ENCODE measurements around the gene PIM3.

The PIM3 gene

DNA sequence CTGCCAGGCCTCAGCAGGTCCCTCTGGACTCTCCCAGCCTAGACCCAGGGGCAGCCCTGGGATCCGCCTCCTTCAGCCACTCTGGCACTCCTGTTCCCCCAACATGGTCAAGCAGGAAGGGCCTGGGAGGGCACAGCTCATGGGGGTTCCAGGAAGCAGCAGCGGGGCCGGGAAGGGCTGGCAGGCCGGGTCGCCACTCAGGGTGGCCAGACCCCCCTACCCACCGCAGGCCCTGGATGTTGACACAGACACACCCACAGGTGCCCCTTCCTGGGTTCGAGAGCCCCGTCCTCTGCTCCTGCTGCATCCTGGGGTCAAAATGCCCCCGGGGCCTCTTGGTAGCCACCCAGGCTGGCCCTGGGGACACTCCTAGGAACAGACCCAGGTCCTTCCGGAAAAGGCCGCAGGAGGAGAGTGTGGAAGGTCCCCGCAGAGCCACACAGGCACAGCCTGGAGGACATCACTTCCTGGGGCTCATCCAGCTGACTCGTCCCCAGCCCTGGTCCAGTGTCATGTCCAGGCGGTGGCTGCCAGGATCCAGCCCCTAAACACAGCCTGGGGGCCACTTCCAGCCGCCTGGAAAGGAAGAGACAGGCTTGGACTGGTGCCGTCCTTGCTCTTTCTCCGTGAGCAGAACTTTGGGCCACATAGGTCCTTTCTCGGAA, 6.8 kb upstream of the PIM3 start:
- Histone ChIP-seq H3K4me3 (ENCODE audit: insufficient read depth in 1 of 2, low read depth in 1 of 2, low read length in 2 of 2) (no peak overlapping the region), H3K36me3 (ENCODE audit: control insufficient read depth in 1 of 2, insufficient read depth in 2 of 2, low read depth in 1 of 2, low read length in 2 of 2) (no peaks in the 10 kb centered on the region), H2AK5ac (ENCODE audit: low read length, severe bottlenecking) (peak overlapping the region; percentile 98), H4K8ac (ENCODE audit: low read length) (no peak overlapping the region), H3K9ac (ENCODE audit: low read length) (no peak overlapping the region), H3K18ac (ENCODE audit: low read depth in 1 of 2, low read length in 2 of 2) (peak overlapping the region; percentile 25 to 49), H3K4me1 (ENCODE audit: control insufficient read depth, insufficient read depth, low read depth, low read length) (peaks cover 48% of the 10 kb centered on the region), H3K14ac (ENCODE audit: low read length in 2 of 2) (peak overlapping the region in 1 of 2 experiments; percentile 21), H4K91ac (ENCODE audit: low read length) (peak overlapping the region; percentile 57), H2BK5ac (ENCODE audit: low read depth, low read length, poor library complexity, severe bottlenecking) (no peak overlapping the region), H2BK120ac (ENCODE audit: low read depth, low read length) (peak overlapping the region; percentile 9), H3K23ac (ENCODE audit: low read length in 2 of 2) (no peak overlapping the region), H3K27me3 (ENCODE audit: control insufficient read depth in 1 of 2, insufficient read depth in 1 of 2, low read length in 2 of 2) (no peaks in the 10 kb centered on the region), H2BK12ac (ENCODE audit: low read length in 2 of 2) (peak overlapping the region in 1 of 2 experiments; percentile 70), H3K9me3 (ENCODE audit: control insufficient read depth, low read length) (no peaks in the 10 kb centered on the region), H3K79me1 (replicated peaks; ENCODE audit: low read length, poor library complexity, severe bottlenecking) (no peaks in the 10 kb centered on the region), H2AFZ (ENCODE audit: low read depth, low read length) (no peak overlapping the region), H3K4ac (ENCODE audit: low read depth in 1 of 2, low read length in 2 of 2) (peak overlapping the region in 1 of 2 experiments; percentile 42), H3K4me2 (ENCODE audit: low read length, poor library complexity, severe bottlenecking) (no peak overlapping the region), H3K27ac (ENCODE audit: low read length, poor library complexity, severe bottlenecking) (no peak overlapping the region), H2BK15ac (ENCODE audit: low read depth, poor library complexity, severe bottlenecking) (peak overlapping the region; percentile 96)
- DNase-seq, result no peak
- WGBS, result 86% methylated on average over 18 of the region's 18 CpGs

DNA sequence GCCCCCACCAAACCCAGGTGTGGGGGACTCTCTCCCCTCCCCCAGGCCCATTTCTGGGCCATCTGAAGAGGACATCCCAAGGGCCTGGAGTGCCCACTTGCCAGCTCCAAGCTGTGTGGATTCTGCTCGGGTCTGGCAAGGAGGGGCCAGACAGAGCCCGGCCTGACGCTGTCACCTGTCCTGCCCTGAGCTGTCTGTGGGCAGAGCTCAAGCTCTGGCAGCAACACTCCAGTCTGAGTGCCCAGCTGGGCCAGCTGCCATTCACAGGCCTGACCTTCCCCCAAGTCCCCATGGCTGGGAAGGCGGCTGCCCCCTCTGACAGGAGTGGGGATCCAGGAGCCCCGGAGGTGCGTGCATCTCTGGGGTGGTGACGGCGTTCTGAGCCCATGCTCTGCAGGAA, 6.2 kb upstream of the PIM3 start:
- H3K27ac ChIP-seq (ENCODE audit: low read length, poor library complexity, severe bottlenecking), result no peak overlapping the region
- no peaks in the 10 kb centered on the region for H3K27me3 ChIP-seq (ENCODE audit: control insufficient read depth in 1 of 2, insufficient read depth in 1 of 2, low read length in 2 of 2)
- no peak overlapping the region for H2BK120ac ChIP-seq (ENCODE audit: low read depth, low read length)
- H3K14ac ChIP-seq (ENCODE audit: low read length in 2 of 2), result peak overlapping the region in 1 of 2 experiments; percentile 39
- H3K79me1 ChIP-seq (replicated peaks; ENCODE audit: low read length, poor library complexity, severe bottlenecking), result no peaks in the 10 kb centered on the region
- no peak for DNase-seq
- H3K23ac ChIP-seq (ENCODE audit: low read length in 2 of 2), result no peak overlapping the region
- no peak overlapping the region for H3K4me3 ChIP-seq (ENCODE audit: insufficient read depth in 1 of 2, low read depth in 1 of 2, low read length in 2 of 2)
- peak overlapping the region; percentile 60 for H4K91ac ChIP-seq (ENCODE audit: low read length)
- no peak overlapping the region for H4K8ac ChIP-seq (ENCODE audit: low read length)
- no peak overlapping the region for H3K9ac ChIP-seq (ENCODE audit: low read length)
- H3K9me3 ChIP-seq (ENCODE audit: control insufficient read depth, low read length), result no peaks in the 10 kb centered on the region
- no peaks in the 10 kb centered on the region for H3K36me3 ChIP-seq (ENCODE audit: control insufficient read depth in 1 of 2, insufficient read depth in 2 of 2, low read depth in 1 of 2, low read length in 2 of 2)
- no peak overlapping the region for H2AFZ ChIP-seq (ENCODE audit: low read depth, low read length)
- peak overlapping the region; percentile 96 for H2BK15ac ChIP-seq (ENCODE audit: low read depth, poor library complexity, severe bottlenecking)
- WGBS, result 89% methylated on average over 8 of the region's 8 CpGs
- no peak overlapping the region for H3K4me2 ChIP-seq (ENCODE audit: low read length, poor library complexity, severe bottlenecking)
- H3K18ac ChIP-seq (ENCODE audit: low read depth in 1 of 2, low read length in 2 of 2), result peak overlapping the region; percentile 6 to 49
- H2AK5ac ChIP-seq (ENCODE audit: low read length, severe bottlenecking), result peak overlapping the region; percentile 98
- H3K4ac ChIP-seq (ENCODE audit: low read depth in 1 of 2, low read length in 2 of 2), result no peak overlapping the region
- no peak overlapping the region for H2BK5ac ChIP-seq (ENCODE audit: low read depth, low read length, poor library complexity, severe bottlenecking)
- H3K4me1 ChIP-seq (ENCODE audit: control insufficient read depth, insufficient read depth, low read depth, low read length), result peaks cover 50% of the 10 kb centered on the region
- peak overlapping the region in 1 of 2 experiments; percentile 38 for H2BK12ac ChIP-seq (ENCODE audit: low read length in 2 of 2)

DNA sequence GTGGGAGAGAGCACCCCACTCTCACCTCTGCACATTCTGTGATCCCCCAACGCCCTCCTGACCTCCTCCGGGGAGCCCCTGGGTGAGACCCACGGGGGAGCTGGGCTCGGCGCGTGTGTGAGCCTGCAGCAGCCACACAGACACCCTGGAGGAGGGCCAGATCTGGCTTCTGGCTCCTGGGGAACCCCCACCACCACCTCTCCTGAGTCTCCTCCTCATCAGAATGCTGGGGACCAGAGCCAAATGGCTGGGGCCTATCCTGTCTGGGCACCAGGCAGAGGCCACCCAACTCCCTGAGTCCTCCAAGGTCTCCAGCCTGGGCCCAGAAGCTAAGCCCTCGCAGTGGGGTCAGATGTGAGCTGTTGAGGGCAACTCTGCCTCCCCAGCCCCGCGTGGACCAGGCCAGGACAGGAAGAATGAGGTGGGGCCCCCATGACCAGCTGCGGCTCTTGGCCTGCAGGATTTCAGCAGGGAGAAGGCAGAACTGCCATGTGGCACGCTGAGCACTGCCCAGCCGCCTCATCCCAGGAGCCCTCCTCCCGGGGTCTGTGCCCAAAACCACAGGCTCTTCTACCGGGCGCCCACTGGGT, 5.5 kb upstream of the PIM3 start:
- Histone ChIP-seq H3K14ac (ENCODE audit: low read length in 2 of 2) (peak overlapping the region in 1 of 2 experiments; percentile 60), H2AK5ac (ENCODE audit: low read length, severe bottlenecking) (no peak overlapping the region), H3K4me3 (ENCODE audit: insufficient read depth in 1 of 2, low read depth in 1 of 2, low read length in 2 of 2) (no peak overlapping the region), H3K4me1 (ENCODE audit: control insufficient read depth, insufficient read depth, low read depth, low read length) (peaks cover 55% of the 10 kb centered on the region), H3K36me3 (ENCODE audit: control insufficient read depth in 1 of 2, insufficient read depth in 2 of 2, low read depth in 1 of 2, low read length in 2 of 2) (no peaks in the 10 kb centered on the region), H2AFZ (ENCODE audit: low read depth, low read length) (no peak overlapping the region), H3K79me1 (replicated peaks; ENCODE audit: low read length, poor library complexity, severe bottlenecking) (peaks cover 2% of the 10 kb centered on the region), H3K27ac (ENCODE audit: low read length, poor library complexity, severe bottlenecking) (no peak overlapping the region), H3K18ac (ENCODE audit: low read depth in 1 of 2, low read length in 2 of 2) (peak overlapping the region in 1 of 2 experiments; percentile 11), H3K9ac (ENCODE audit: low read length) (no peak overlapping the region), H3K27me3 (ENCODE audit: control insufficient read depth in 1 of 2, insufficient read depth in 1 of 2, low read length in 2 of 2) (no peaks in the 10 kb centered on the region), H2BK120ac (ENCODE audit: low read depth, low read length) (no peak overlapping the region), H2BK5ac (ENCODE audit: low read depth, low read length, poor library complexity, severe bottlenecking) (no peak overlapping the region), H3K4me2 (ENCODE audit: low read length, poor library complexity, severe bottlenecking) (no peak overlapping the region), H3K9me3 (ENCODE audit: control insufficient read depth, low read length) (no peaks in the 10 kb centered on the region), H3K4ac (ENCODE audit: low read depth in 1 of 2, low read length in 2 of 2) (no peak overlapping the region), H4K91ac (ENCODE audit: low read length) (peak overlapping the region; percentile 1), H4K8ac (ENCODE audit: low read length) (no peak overlapping the region), H2BK12ac (ENCODE audit: low read length in 2 of 2) (no peak overlapping the region), H3K23ac (ENCODE audit: low read length in 2 of 2) (peak overlapping the region in 1 of 2 experiments; percentile 48), H2BK15ac (ENCODE audit: low read depth, poor library complexity, severe bottlenecking) (no peak overlapping the region)
- DNase-seq, result no peak
- WGBS, result 90% methylated on average over 15 of the region's 15 CpGs

DNA sequence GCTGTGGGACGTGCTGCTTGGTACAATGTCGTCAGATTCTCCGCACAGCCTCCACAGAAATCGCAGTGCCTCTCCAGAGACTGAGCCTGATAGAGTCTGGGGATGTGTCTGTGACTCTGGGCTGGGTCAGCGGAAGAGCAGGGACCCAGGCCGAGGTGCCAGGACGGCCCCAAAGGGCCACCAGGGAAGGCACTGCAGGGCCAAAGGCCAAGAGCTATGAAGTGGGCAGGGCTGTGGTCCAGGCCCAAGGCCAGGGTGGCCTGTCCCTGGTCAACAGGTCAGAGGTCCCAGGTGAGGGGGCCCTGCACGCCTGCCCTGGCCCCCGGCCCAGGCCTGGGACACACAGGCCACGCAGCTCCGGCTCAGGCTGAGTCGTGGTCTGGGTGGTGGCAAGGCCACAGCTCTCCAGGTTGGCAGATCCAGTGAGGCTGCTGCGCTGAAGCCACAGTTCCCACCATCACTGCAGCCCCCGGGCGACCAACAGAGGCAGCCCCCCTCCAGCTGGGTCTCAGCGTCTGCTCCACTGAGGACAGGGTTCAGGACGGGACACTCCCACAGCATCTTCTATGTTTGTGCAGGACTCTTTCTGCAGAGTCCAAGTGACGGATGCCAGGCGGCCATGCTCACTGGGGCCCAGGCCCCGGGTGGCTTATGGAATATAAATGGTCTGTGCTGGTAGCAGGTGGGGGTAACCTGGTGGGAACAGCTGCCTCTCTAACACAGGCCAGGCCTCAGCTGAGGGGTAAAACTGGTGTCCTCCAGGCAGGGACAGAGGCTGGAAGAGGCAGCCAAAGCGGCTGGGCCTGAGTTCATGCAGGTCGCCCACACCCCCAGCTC, 4.8 kb upstream of the PIM3 start:
- no peaks in the 10 kb centered on the region for H3K9me3 ChIP-seq (ENCODE audit: control insufficient read depth, low read length)
- H2BK120ac ChIP-seq (ENCODE audit: low read depth, low read length), result no peak overlapping the region
- no peak overlapping the region for H2AFZ ChIP-seq (ENCODE audit: low read depth, low read length)
- peak overlapping the region; percentile 47 for H2AK5ac ChIP-seq (ENCODE audit: low read length, severe bottlenecking)
- peaks cover 52% of the 10 kb centered on the region for H3K4me1 ChIP-seq (ENCODE audit: control insufficient read depth, insufficient read depth, low read depth, low read length)
- H3K18ac ChIP-seq (ENCODE audit: low read depth in 1 of 2, low read length in 2 of 2), result peak overlapping the region in 1 of 2 experiments; percentile 11
- H3K4me3 ChIP-seq (ENCODE audit: insufficient read depth in 1 of 2, low read depth in 1 of 2, low read length in 2 of 2), result no peak overlapping the region
- H3K14ac ChIP-seq (ENCODE audit: low read length in 2 of 2), result no peak overlapping the region
- no peak overlapping the region for H3K4me2 ChIP-seq (ENCODE audit: low read length, poor library complexity, severe bottlenecking)
- peaks cover 2% of the 10 kb centered on the region for H3K79me1 ChIP-seq (replicated peaks; ENCODE audit: low read length, poor library complexity, severe bottlenecking)
- H3K36me3 ChIP-seq (ENCODE audit: control insufficient read depth in 1 of 2, insufficient read depth in 2 of 2, low read depth in 1 of 2, low read length in 2 of 2), result no peaks in the 10 kb centered on the region
- H2BK15ac ChIP-seq (ENCODE audit: low read depth, poor library complexity, severe bottlenecking), result no peak overlapping the region
- no peak overlapping the region for H3K9ac ChIP-seq (ENCODE audit: low read length)
- no peak overlapping the region for H2BK5ac ChIP-seq (ENCODE audit: low read depth, low read length, poor library complexity, severe bottlenecking)
- no peak overlapping the region for H3K4ac ChIP-seq (ENCODE audit: low read depth in 1 of 2, low read length in 2 of 2)
- H3K27me3 ChIP-seq (ENCODE audit: control insufficient read depth in 1 of 2, insufficient read depth in 1 of 2, low read length in 2 of 2), result no peaks in the 10 kb centered on the region
- no peak overlapping the region for H4K91ac ChIP-seq (ENCODE audit: low read length)
- 90% methylated on average over 22 of the region's 22 CpGs for WGBS
- peak overlapping the region; percentile 12 to 18 for H2BK12ac ChIP-seq (ENCODE audit: low read length in 2 of 2)
- no peak overlapping the region for H3K27ac ChIP-seq (ENCODE audit: low read length, poor library complexity, severe bottlenecking)
- H3K23ac ChIP-seq (ENCODE audit: low read length in 2 of 2), result peak overlapping the region in 1 of 2 experiments; percentile 48
- DNase-seq, result no peak
- H4K8ac ChIP-seq (ENCODE audit: low read length), result no peak overlapping the region

Data from mesenchymal stem cell (in vitro differentiated cells and primary cell).